ENCODE results near the gene PDE4D.
A peak's percentile ranks its signal among the peaks of the same experiment; 100 is the strongest.

PDE4D gene

GRCh38 chr5:59212596-59212995, 680.9 kb downstream of the PDE4D start:
- in situ Hi-C loops (cut with MboI; ENCODE audit: low sequenced_read_pairs): no loop called here
- Histone ChIP-seq H3K9me3 (no peaks in the 10 kb centered on the region), H3K27me3 (ENCODE audit: low read depth) (no peaks in the 10 kb centered on the region), H3K36me3 (replicated peaks) (no peaks in the 10 kb centered on the region), H3K4me1 (no peaks in the 10 kb centered on the region), H3K4me3 (no peak overlapping the region)
- DNase-seq (ENCODE audit: low spot score in 2 of 2): no peak

GRCh38 chr5:59209758-59210359, 683.7 kb downstream of the PDE4D start:
- Histone ChIP-seq H3K36me3 (replicated peaks) (no peaks in the 10 kb centered on the region), H3K9me3 (no peaks in the 10 kb centered on the region), H3K27me3 (ENCODE audit: low read depth) (no peaks in the 10 kb centered on the region), H3K4me3 (no peak overlapping the region), H3K4me1 (no peaks in the 10 kb centered on the region)
- no peak for DNase-seq (ENCODE audit: low spot score in 2 of 2)
- in situ Hi-C loops (cut with MboI; ENCODE audit: low sequenced_read_pairs): no loop called here

GRCh38 chr5:59208474-59208873, 685.1 kb downstream of the PDE4D start:
- in situ Hi-C loops (cut with MboI; ENCODE audit: low sequenced_read_pairs): no loop called here
- no peak for DNase-seq (ENCODE audit: low spot score in 2 of 2)
- Histone ChIP-seq H3K27me3 (ENCODE audit: low read depth) (no peaks in the 10 kb centered on the region), H3K4me3 (no peak overlapping the region), H3K36me3 (replicated peaks) (no peaks in the 10 kb centered on the region), H3K4me1 (no peaks in the 10 kb centered on the region), H3K9me3 (no peaks in the 10 kb centered on the region)

GRCh38 chr5:59207401-59207800, 686.1 kb downstream of the PDE4D start:
- no peaks in the 10 kb centered on the region for H3K9me3 ChIP-seq
- no peaks in the 10 kb centered on the region for H3K27me3 ChIP-seq (ENCODE audit: low read depth)
- DNase-seq (ENCODE audit: low spot score in 2 of 2): no peak
- H3K4me3 ChIP-seq: no peak overlapping the region
- in situ Hi-C loops (cut with MboI; ENCODE audit: low sequenced_read_pairs): no loop called here
- no peaks in the 10 kb centered on the region for H3K4me1 ChIP-seq
- H3K36me3 ChIP-seq (replicated peaks): no peaks in the 10 kb centered on the region

- no peaks in the 10 kb centered on the region for H3K9me3 ChIP-seq
- H3K4me1 ChIP-seq: no peaks in the 10 kb centered on the region
- H3K36me3 ChIP-seq (replicated peaks): no peaks in the 10 kb centered on the region
- DNase-seq (ENCODE audit: low spot score in 2 of 2): no peak
- no peaks in the 10 kb centered on the region for H3K27me3 ChIP-seq (ENCODE audit: low read depth)
- H3K4me3 ChIP-seq: no peak overlapping the region
- in situ Hi-C loops (cut with MboI; ENCODE audit: low sequenced_read_pairs): no loop called here
Measured at GRCh38 chr5:59206132-59206581, 687.4 kb downstream of the PDE4D start.

GRCh38 chr5:59204114-59204897, 689.2 kb downstream of the PDE4D start:
- in situ Hi-C loops (cut with MboI; ENCODE audit: low sequenced_read_pairs): no loop called here
- Histone ChIP-seq H3K4me1 (no peaks in the 10 kb centered on the region), H3K27me3 (ENCODE audit: low read depth) (no peaks in the 10 kb centered on the region), H3K36me3 (replicated peaks) (no peaks in the 10 kb centered on the region), H3K9me3 (no peaks in the 10 kb centered on the region), H3K4me3 (no peak overlapping the region)
- DNase-seq (ENCODE audit: low spot score in 2 of 2): no peak

- Histone ChIP-seq H3K36me3 (replicated peaks) (no peaks in the 10 kb centered on the region), H3K4me1 (no peaks in the 10 kb centered on the region), H3K4me3 (no peak overlapping the region), H3K9me3 (no peaks in the 10 kb centered on the region), H3K27me3 (ENCODE audit: low read depth) (no peaks in the 10 kb centered on the region)
- in situ Hi-C loops (cut with MboI; ENCODE audit: low sequenced_read_pairs): loop anchor here (25.0 kb wide), 3 partner anchors 187 to 462 kb away; no protein-coding TSS in a partner anchor
- no peak for DNase-seq (ENCODE audit: low spot score in 2 of 2)
Measured at GRCh38 chr5:59199868-59200267, 693.7 kb downstream of the PDE4D start.

GRCh38 chr5:59198832-59199231, 694.7 kb downstream of the PDE4D start:
- in situ Hi-C loops (cut with MboI; ENCODE audit: low sequenced_read_pairs): loop anchor here (25.0 kb wide), 3 partner anchors 188 to 463 kb away; no protein-coding TSS in a partner anchor
- Histone ChIP-seq H3K9me3 (no peaks in the 10 kb centered on the region), H3K27me3 (ENCODE audit: low read depth) (no peaks in the 10 kb centered on the region), H3K36me3 (replicated peaks) (no peaks in the 10 kb centered on the region), H3K4me1 (no peaks in the 10 kb centered on the region), H3K4me3 (no peak overlapping the region)
- peak in 1 of 2 experiments; percentile 5 for DNase-seq (ENCODE audit: low spot score in 2 of 2)

- H3K4me3 ChIP-seq: no peak overlapping the region
- in situ Hi-C loops (cut with MboI; ENCODE audit: low sequenced_read_pairs): loop anchor here (25.0 kb wide), 3 partner anchors 189 to 464 kb away; no protein-coding TSS in a partner anchor
- DNase-seq (ENCODE audit: low spot score in 2 of 2): no peak
- H3K9me3 ChIP-seq: no peaks in the 10 kb centered on the region
- no peaks in the 10 kb centered on the region for H3K27me3 ChIP-seq (ENCODE audit: low read depth)
- no peaks in the 10 kb centered on the region for H3K36me3 ChIP-seq (replicated peaks)
- H3K4me1 ChIP-seq: no peaks in the 10 kb centered on the region
Measured at GRCh38 chr5:59198365-59198764, 695.2 kb downstream of the PDE4D start.

- H3K27me3 ChIP-seq (ENCODE audit: low read depth): no peaks in the 10 kb centered on the region
- H3K4me3 ChIP-seq: no peak overlapping the region
- in situ Hi-C loops (cut with MboI; ENCODE audit: low sequenced_read_pairs): loop anchor here (25.0 kb wide), 3 partner anchors 189 to 464 kb away; no protein-coding TSS in a partner anchor
- DNase-seq (ENCODE audit: low spot score in 2 of 2): no peak
- H3K36me3 ChIP-seq (replicated peaks): no peaks in the 10 kb centered on the region
- H3K9me3 ChIP-seq: no peaks in the 10 kb centered on the region
- H3K4me1 ChIP-seq: no peaks in the 10 kb centered on the region
Measured at GRCh38 chr5:59197911-59198310, 695.6 kb downstream of the PDE4D start.

- DNase-seq (ENCODE audit: low spot score in 2 of 2): no peak
Measured at GRCh38 chr5:59193616-59194319, 699.8 kb downstream of the PDE4D start.

GRCh38 chr5:59190746-59191145, 702.8 kb downstream of the PDE4D start:
- DNase-seq (ENCODE audit: low spot score in 2 of 2): no peak
- in situ Hi-C loops (cut with MboI; ENCODE audit: low sequenced_read_pairs): loop anchor here (25.0 kb wide), 3 partner anchors 197 to 472 kb away; no protein-coding TSS in a partner anchor

More at GRCh38 chr5:59193616-59194319, 699.8 kb downstream of the PDE4D start:
- Histone ChIP-seq H3K27me3 (ENCODE audit: low read depth) (no peaks in the 10 kb centered on the region), H3K9me3 (no peaks in the 10 kb centered on the region), H3K4me3 (no peak overlapping the region), H3K36me3 (replicated peaks) (no peaks in the 10 kb centered on the region), H3K4me1 (no peaks in the 10 kb centered on the region)
- in situ Hi-C loops (cut with MboI; ENCODE audit: low sequenced_read_pairs): loop anchor here (25.0 kb wide), 3 partner anchors 194 to 469 kb away; no protein-coding TSS in a partner anchor

GRCh38 chr5:59189472-59190244, 703.9 kb downstream of the PDE4D start:
- Histone ChIP-seq H3K9me3 (no peaks in the 10 kb centered on the region), H3K4me1 (no peaks in the 10 kb centered on the region), H3K27me3 (ENCODE audit: low read depth) (no peaks in the 10 kb centered on the region), H3K4me3 (no peak overlapping the region), H3K36me3 (replicated peaks) (no peaks in the 10 kb centered on the region)
- no peak for DNase-seq (ENCODE audit: low spot score in 2 of 2)
- in situ Hi-C loops (cut with MboI; ENCODE audit: low sequenced_read_pairs): loop anchor here (25.0 kb wide), 3 partner anchors 198 to 473 kb away; no protein-coding TSS in a partner anchor

More at GRCh38 chr5:59190746-59191145, 702.8 kb downstream of the PDE4D start:
- H3K36me3 ChIP-seq (replicated peaks): no peaks in the 10 kb centered on the region
- no peaks in the 10 kb centered on the region for H3K4me1 ChIP-seq
- H3K4me3 ChIP-seq: no peak overlapping the region
- H3K9me3 ChIP-seq: no peaks in the 10 kb centered on the region
- no peaks in the 10 kb centered on the region for H3K27me3 ChIP-seq (ENCODE audit: low read depth)

Measured in HAP-1 (cell line).